ENCODE data around the gene ZNF615.
"Not testable (repeated sequence)": the region's sequence is repeated elsewhere in the genome, so short reads cannot be mapped to it uniquely, and the experiment has no call there.

ZNF615 gene

DNA sequence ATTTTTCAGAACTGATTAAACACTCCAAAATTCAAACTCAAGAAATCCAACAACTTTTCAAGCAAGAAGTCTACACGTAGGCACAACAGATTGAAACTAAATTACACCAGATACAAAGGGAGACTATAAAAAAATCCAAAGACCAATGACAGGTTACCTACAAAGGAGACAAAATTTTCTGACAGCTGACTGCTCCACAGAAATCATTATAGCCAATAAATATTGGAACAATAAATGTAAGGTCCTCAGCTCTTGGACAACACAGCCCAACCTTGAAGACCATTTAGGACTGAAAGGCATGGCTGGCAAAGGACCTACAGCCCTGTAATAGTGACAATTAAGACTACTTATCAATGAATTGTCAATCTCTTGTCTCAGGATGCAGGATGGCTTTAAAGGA, 37.3 kb downstream of the ZNF615 start:
- Histone ChIP-seq H3K79me2 (no peaks in the 10 kb centered on the region), H3K27me3 (ENCODE audit: control insufficient read depth, insufficient read depth, low read length) (no peaks in the 10 kb centered on the region), H3K9me3 (ENCODE audit: control insufficient read depth, low read length) (peaks cover 6% of the 10 kb centered on the region), H3K9ac (no peak overlapping the region), H3K36me3 (ENCODE audit: control insufficient read depth, insufficient read depth, low read length) (peaks cover 13% of the 10 kb centered on the region), H3K4me2 (ENCODE audit: low read length) (no peak overlapping the region), H3K4me1 (no peaks in the 10 kb centered on the region), H3K4me3 (ENCODE audit: low read depth, low read length) (no peak overlapping the region), H2AFZ (no peak overlapping the region), H3K27ac (no peak overlapping the region)
- TF ChIP-seq, protein P1, sequence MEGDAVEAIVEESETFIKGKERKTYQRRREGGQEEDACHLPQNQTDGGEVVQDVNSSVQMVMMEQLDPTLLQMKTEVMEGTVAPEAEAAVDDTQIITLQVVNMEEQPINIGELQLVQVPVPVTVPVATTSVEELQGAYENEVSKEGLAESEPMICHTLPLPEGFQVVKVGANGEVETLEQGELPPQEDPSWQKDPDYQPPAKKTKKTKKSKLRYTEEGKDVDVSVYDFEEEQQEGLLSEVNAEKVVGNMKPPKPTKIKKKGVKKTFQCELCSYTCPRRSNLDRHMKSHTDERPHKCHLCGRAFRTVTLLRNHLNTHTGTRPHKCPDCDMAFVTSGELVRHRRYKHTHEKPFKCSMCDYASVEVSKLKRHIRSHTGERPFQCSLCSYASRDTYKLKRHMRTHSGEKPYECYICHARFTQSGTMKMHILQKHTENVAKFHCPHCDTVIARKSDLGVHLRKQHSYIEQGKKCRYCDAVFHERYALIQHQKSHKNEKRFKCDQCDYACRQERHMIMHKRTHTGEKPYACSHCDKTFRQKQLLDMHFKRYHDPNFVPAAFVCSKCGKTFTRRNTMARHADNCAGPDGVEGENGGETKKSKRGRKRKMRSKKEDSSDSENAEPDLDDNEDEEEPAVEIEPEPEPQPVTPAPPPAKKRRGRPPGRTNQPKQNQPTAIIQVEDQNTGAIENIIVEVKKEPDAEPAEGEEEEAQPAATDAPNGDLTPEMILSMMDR (IDR thresholded peaks at IDR 0.05), result no peak

DNA sequence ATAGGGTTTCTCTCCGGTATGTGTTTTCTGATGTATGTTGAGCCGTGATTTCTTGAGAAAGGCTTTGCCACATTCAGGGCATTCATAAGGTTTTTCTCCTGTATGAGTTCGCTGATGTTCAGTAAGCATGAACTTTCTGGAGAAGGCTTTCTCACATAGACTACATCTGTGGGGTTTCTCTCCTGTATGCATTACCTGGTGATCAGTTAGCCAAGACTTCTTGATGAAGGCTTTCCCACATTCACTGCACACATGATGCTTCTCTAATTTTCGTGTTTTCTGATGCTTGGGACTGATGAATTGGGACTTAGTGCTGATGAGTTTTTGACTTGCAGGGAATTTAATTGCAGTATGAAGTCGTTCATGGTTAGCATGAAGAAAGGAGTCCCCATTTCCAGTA, 42.4 kb downstream of the ZNF615 start:
- H3K27me3 ChIP-seq (ENCODE audit: control insufficient read depth, insufficient read depth, low read length), result no peaks in the 10 kb centered on the region
- H3K9ac ChIP-seq, result no peak overlapping the region
- H3K79me2 ChIP-seq, result no peaks in the 10 kb centered on the region
- TF ChIP-seq, protein P1 (IDR thresholded peaks at IDR 0.05), result no peak
- no peak overlapping the region for H2AFZ ChIP-seq
- peaks cover 3% of the 10 kb centered on the region for H3K9me3 ChIP-seq (ENCODE audit: control insufficient read depth, low read length)
- no peak overlapping the region for H3K4me3 ChIP-seq (ENCODE audit: low read depth, low read length)
- H3K4me1 ChIP-seq, result no peaks in the 10 kb centered on the region
- H3K27ac ChIP-seq, result no peak overlapping the region
- H3K4me2 ChIP-seq (ENCODE audit: low read length), result no peak overlapping the region
- H3K36me3 ChIP-seq (ENCODE audit: control insufficient read depth, insufficient read depth, low read length), result no peaks in the 10 kb centered on the region

DNA sequence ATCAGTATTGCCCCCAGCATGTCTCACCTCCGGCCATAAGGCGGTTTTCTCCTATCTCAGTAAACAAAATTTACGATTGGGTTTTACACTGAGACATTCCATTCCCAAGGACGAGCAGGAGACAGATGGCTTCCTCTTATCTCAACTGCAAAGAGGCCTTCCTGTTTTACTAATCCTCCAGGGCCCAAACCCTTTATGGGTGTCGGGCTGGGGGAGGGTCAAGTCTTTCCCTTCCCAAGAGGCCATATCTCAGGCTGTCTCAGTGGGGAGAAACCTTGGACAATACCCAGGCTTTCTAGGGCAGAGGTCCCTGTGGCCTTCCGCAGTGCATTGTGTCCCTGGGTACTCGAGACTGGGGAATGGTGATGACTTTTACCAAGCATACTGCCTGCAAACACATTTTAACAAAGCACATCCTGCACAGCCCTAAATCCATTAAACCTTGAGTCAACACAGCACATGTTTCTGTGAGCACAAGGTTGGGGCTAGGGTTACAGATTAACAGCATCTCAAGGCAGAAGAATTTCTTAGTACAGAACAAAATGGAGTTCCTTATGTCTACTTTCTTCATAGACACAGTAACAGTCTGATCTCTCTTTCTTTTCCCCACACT, 47.3 kb downstream of the ZNF615 start:
- H3K27ac ChIP-seq; H3K4me1 ChIP-seq; H3K9ac ChIP-seq; H2AFZ ChIP-seq; H3K4me2 ChIP-seq (ENCODE audit: low read length); H3K36me3 ChIP-seq (ENCODE audit: control insufficient read depth, insufficient read depth, low read length); H3K79me2 ChIP-seq; H3K9me3 ChIP-seq (ENCODE audit: control insufficient read depth, low read length); H3K27me3 ChIP-seq (ENCODE audit: control insufficient read depth, insufficient read depth, low read length); H3K4me3 ChIP-seq (ENCODE audit: low read depth, low read length): not testable (repeated sequence)

DNA sequence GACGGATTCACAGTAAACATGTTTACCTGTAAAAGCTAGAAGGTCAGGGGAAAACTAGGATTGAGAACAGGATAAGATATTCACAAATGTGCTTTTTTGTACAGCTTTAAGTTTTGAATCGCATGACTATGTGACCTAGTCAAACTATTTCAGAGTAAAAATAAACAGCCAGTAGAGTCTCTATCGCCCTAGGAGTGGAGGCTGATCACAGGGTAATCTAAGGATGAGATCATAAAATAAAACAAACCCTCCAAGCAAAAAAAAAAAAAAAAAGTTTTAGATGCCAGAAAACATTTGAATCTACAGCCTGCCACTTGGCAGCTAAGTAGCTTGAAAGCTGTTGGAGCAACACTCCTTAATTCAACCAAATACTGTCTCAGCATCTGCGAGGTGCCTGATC, 48.2 kb downstream of the ZNF615 start:
- Histone ChIP-seq H3K4me2 (ENCODE audit: low read length) (no peak overlapping the region), H3K27me3 (ENCODE audit: control insufficient read depth, insufficient read depth, low read length) (no peaks in the 10 kb centered on the region), H3K36me3 (ENCODE audit: control insufficient read depth, insufficient read depth, low read length) (no peaks in the 10 kb centered on the region), H3K27ac (no peak overlapping the region), H3K79me2 (no peaks in the 10 kb centered on the region), H3K9ac (no peak overlapping the region), H3K4me1 (no peaks in the 10 kb centered on the region), H2AFZ (no peak overlapping the region), H3K4me3 (ENCODE audit: low read depth, low read length) (no peak overlapping the region), H3K9me3 (ENCODE audit: control insufficient read depth, low read length) (no peaks in the 10 kb centered on the region)
- TF ChIP-seq, protein P1 (IDR thresholded peaks at IDR 0.05), result no peak

DNA sequence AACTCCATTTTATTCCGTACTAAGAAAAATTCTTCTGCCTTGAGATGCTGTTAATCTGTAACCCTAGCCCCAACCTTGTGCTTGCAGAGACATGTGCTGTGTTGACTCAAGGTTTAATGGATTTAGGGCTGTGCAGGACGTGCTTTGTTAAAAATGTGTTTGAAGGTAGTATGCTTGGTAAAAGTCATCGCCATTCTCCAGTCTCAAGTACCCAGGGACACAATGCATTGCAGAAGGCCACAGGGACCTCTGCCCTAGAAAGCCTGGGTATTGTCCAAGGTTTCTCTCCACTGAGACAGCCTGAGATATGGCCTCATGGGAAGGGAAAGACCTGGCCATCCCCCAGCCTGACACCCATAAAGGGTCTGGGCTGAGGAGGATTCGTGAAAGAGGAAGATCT, 50.2 kb downstream of the ZNF615 start:
- not testable (repeated sequence) for H3K4me2 ChIP-seq (ENCODE audit: low read length); H3K4me3 ChIP-seq (ENCODE audit: low read depth, low read length); H3K27ac ChIP-seq; H2AFZ ChIP-seq; H3K9ac ChIP-seq; H3K27me3 ChIP-seq (ENCODE audit: control insufficient read depth, insufficient read depth, low read length); H3K9me3 ChIP-seq (ENCODE audit: control insufficient read depth, low read length); H3K79me2 ChIP-seq; H3K36me3 ChIP-seq (ENCODE audit: control insufficient read depth, insufficient read depth, low read length); H3K4me1 ChIP-seq

DNA sequence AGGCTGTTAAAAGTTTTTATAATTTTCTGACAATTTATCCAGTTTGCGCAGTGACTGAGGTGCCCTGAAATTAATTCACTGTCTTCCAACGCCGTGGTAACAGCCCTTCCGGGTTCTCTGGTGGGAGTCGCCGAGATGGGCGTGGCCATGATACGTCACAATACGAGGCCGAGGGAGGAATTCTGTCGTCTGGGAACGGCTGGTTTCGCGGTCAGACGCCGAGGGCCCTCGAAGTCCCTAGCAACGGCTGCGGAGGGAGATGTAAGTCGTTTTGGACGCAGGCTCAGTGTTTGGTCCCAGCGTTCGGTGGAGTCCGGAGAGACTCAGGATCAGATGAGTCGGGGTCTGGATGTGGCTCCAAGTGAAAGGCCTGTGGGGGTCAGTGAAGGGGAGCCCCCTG, 59.0 kb downstream of the ZNF615 start:
- Histone ChIP-seq H3K9ac (no peak overlapping the region), H3K4me2 (ENCODE audit: low read length) (no peak overlapping the region), H3K36me3 (ENCODE audit: control insufficient read depth, insufficient read depth, low read length) (peaks cover 12% of the 10 kb centered on the region), H3K4me3 (ENCODE audit: low read depth, low read length) (no peak overlapping the region), H2AFZ (no peak overlapping the region), H3K4me1 (no peaks in the 10 kb centered on the region), H3K27me3 (ENCODE audit: control insufficient read depth, insufficient read depth, low read length) (no peaks in the 10 kb centered on the region), H3K9me3 (ENCODE audit: control insufficient read depth, low read length) (peaks cover 12% of the 10 kb centered on the region), H3K79me2 (no peaks in the 10 kb centered on the region), H3K27ac (no peak overlapping the region)
- TF ChIP-seq, protein P1 (IDR thresholded peaks at IDR 0.05), result no peak

All from parathyroid adenoma (tissue), 2 donors.